ENCODE results near the gene KLHDC10. TPM values are rescaled to one million over a fixed set of nuclear protein-coding genes. Genes with fewer than 3 reads are reported as not detected.
"Not testable (repeated sequence)": the region's sequence is repeated elsewhere in the genome, so short reads cannot be mapped to it uniquely, and the experiment has no call there.

KLHDC10 gene
- total and polyA plus RNA-seq, 8 donors: 5.8 to 22.8 (median 20.9) TPM

DNA sequence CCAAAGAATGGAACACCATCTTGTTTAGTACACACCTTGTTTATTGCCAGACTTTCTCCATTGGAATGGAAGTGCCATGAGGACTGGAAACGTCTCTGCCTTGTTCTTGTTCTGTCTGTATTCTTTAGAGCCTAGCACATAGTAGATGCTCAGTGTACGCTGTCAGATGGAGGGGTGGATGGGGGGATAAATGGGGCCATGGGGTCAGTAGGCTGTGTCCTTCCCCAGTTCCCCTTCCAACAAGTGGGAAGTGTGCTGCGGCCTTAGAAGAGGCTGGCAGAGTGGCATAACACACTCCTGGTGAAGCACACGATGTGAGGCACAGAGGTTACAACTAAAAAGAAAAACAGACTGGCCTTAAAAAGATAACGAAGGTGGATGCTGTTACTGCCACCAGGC, 73.0 kb downstream of the KLHDC10 start:
- WGBS, 2 donors: 94% methylated on average over 5 of the region's 5 CpGs
- H3K27ac ChIP-seq: peak overlapping the region in 3 of 4 donors; percentile 60 to 87 (median 67)
- no peaks in the 10 kb centered on the region for H3K9me3 ChIP-seq
- no peaks in the 10 kb centered on the region for H3K27me3 ChIP-seq
- H3K4me1 ChIP-seq: peaks cover 0 to 4% (median 0%) of the 10 kb centered on the region in 3 donors
- intact Hi-C loops (cut with DNase I): no loop called here
- H3K36me3 ChIP-seq: no peaks in the 10 kb centered on the region
- TF ChIP-seq, protein P1, sequence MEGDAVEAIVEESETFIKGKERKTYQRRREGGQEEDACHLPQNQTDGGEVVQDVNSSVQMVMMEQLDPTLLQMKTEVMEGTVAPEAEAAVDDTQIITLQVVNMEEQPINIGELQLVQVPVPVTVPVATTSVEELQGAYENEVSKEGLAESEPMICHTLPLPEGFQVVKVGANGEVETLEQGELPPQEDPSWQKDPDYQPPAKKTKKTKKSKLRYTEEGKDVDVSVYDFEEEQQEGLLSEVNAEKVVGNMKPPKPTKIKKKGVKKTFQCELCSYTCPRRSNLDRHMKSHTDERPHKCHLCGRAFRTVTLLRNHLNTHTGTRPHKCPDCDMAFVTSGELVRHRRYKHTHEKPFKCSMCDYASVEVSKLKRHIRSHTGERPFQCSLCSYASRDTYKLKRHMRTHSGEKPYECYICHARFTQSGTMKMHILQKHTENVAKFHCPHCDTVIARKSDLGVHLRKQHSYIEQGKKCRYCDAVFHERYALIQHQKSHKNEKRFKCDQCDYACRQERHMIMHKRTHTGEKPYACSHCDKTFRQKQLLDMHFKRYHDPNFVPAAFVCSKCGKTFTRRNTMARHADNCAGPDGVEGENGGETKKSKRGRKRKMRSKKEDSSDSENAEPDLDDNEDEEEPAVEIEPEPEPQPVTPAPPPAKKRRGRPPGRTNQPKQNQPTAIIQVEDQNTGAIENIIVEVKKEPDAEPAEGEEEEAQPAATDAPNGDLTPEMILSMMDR (IDR thresholded peaks at IDR 0.05): no peak
- no peak for DNase-seq
- no peak for FAIRE-seq
- no peak overlapping the region for H3K4me3 ChIP-seq
- no peak for ATAC-seq

DNA sequence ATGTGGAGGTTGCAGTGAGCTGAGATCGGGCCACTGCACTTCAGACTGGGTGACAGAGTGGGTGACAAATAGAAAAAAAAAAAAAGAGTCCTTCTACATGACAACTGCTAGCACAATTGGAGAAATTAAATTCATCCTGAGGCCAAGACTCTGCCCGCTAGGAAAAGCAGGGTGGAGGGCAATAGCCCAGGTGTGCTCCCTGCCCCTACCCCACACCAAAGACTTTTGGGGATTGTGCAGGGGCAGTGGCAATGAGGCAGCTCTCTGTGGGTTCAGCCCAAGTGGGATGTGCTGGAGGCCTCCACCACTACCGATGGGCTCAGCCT, 73.6 kb downstream of the KLHDC10 start:
- Histone ChIP-seq H3K4me3 (no peak overlapping the region), H3K27ac (peak overlapping the region; percentile 45 to 87 (median 64)), H3K27me3 (no peaks in the 10 kb centered on the region), H3K36me3 (no peaks in the 10 kb centered on the region), H3K9me3 (no peaks in the 10 kb centered on the region), H3K4me1 (peaks cover 0 to 4% (median 0%) of the 10 kb centered on the region in 3 donors)
- ATAC-seq: no peak
- no peak for FAIRE-seq
- TF ChIP-seq, protein P1 (IDR thresholded peaks at IDR 0.05): no peak
- peak in 1 of 6 donors; percentile 30 for DNase-seq
- intact Hi-C loops (cut with DNase I): no loop called here
- WGBS, 2 donors: 75 to 81% methylated on average over 3 of the region's 3 CpGs

DNA sequence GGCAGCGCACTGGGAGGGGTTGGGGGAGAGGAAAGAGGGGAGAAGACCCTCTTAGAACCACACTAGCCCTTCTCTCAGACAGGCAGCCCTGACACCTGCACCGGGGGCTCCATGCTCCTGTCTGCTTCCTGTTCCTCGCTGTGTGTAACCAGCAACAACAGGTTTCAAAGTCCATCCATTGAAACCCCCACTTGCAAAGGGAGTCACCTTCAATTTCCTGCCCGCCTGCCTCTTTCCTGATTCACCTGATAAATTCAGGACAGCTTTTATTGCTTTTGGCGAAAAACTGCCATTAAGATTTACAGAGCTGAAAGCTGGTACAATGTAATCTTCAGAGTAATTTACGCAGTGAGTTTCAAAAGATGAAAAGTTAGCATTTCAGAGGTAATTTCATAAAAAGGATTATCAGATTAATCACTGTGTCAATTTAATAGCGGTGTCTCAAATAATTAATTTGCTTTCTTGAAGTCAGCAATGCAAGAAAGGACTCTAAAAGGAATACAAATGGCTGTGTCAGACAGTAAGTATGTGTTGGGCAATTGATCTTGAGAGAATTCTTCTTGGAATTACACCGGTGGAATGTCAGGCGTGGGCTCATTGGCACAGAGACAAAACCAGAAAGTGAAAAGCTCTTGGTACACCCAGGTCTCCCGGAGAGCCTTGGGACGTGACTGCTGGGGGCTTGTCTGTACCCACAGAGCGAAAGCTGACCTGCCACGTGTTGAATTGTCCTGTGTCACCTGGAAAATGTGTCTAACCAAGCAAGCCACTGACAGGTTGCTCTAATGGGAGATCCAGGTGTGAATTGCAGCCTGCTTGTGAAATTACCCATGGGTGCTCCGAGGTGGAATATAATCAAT, 74.2 kb downstream of the KLHDC10 start:
- no peaks in the 10 kb centered on the region for H3K36me3 ChIP-seq
- H3K4me1 ChIP-seq: peaks cover 2 to 8% (median 5%) of the 10 kb centered on the region in 3 donors
- no peaks in the 10 kb centered on the region for H3K9me3 ChIP-seq
- no peaks in the 10 kb centered on the region for H3K27me3 ChIP-seq
- intact Hi-C loops (cut with DNase I): no loop called here
- TF ChIP-seq, protein P1 (IDR thresholded peaks at IDR 0.05): no peak
- peak overlapping the region; percentile 45 to 87 (median 64) for H3K27ac ChIP-seq
- DNase-seq (peak in 4 of 6 donors; percentile 40 to 67 (median 52)), ATAC-seq (peak; percentile 3 to 45 (median 24)), FAIRE-seq (no peak)
- H3K4me3 ChIP-seq: no peak overlapping the region
- WGBS, 2 donors: 53 to 55% methylated on average over 14 of the region's 14 CpGs

DNA sequence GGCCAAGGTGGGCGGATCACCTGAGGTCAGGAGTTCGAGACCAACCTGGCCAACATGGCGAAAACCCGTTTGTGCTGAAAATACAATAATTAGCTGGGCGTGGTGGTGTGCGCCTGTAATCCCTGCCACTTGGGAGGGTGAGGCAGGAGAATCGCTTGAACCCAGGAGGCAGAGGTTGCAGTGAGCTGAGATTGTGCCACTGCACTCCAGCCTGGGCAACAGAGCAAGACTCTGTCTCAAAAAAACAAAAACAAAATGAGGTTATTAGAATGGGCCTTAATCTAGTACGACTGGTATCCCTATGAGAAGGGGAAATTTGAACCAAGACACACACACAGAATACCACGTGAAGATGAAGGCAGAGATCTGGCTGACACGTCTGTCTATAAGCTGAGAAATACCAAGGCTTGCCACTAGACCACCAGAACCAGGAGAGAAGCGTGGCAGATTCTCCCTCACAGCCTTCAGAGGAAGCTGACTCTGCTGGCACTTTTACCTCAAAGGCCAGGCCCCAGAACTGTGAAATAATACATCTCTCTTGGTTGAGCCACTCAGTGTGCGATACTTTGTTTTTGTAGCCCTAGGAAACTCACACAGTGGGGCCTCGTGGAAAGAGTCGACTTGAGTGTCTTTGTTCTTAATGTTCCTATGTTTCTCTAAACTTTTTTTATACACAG, 75.2 kb downstream of the KLHDC10 start:
- H3K4me1 ChIP-seq: peaks cover 7 to 11% (median 7%) of the 10 kb centered on the region in 3 donors
- 86 to 91% methylated on average over 14 of the region's 14 CpGs for WGBS, 2 donors
- no peaks in the 10 kb centered on the region for H3K9me3 ChIP-seq
- DNase-seq: no peak
- H3K27me3 ChIP-seq: no peaks in the 10 kb centered on the region
- ATAC-seq: no peak
- TF ChIP-seq, protein P1 (IDR thresholded peaks at IDR 0.05): no peak
- H3K27ac ChIP-seq: peak overlapping the region in 3 of 4 donors; percentile 36 to 87 (median 67)
- H3K4me3 ChIP-seq: no peak overlapping the region
- no peaks in the 10 kb centered on the region for H3K36me3 ChIP-seq
- FAIRE-seq: no peak
- intact Hi-C loops (cut with DNase I): no loop called here

DNA sequence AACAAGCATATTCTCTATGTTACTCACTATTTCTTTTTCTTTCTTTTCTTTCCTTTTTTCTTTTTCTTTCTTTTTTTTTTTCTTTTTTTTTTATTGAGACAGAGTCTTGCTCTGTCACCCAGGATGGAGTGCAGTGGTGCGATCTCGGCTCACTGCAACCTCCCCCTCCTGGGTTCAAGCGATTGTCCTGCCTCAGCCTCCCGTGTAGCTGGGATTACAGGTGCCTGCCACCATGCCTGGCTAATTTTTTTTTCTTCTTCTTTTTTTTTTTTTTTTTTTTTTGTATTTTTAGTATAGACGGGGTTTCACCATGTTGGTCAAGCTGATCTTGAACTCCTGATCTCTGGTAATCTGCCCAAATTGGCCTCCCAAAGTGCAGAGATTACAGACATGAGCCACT, 75.8 kb downstream of the KLHDC10 start:
- H3K27ac ChIP-seq: peak overlapping the region in 1 of 4 donors; percentile 87
- H3K36me3 ChIP-seq; H3K9me3 ChIP-seq; ATAC-seq; FAIRE-seq; H3K4me3 ChIP-seq; DNase-seq; H3K4me1 ChIP-seq; H3K27me3 ChIP-seq; intact Hi-C loops (cut with DNase I): not testable (repeated sequence)
- 90 to 95% methylated on average over 5 of the region's 5 CpGs for WGBS, 2 donors
